ENCODE data around the gene FYN. TPM values are rescaled to one million over a fixed set of nuclear protein-coding genes. Genes with fewer than 3 reads are reported as not detected.

Gene FYN
- total RNA-seq, 1 experiment from 2014 or later, result 249 TPM

DNA sequence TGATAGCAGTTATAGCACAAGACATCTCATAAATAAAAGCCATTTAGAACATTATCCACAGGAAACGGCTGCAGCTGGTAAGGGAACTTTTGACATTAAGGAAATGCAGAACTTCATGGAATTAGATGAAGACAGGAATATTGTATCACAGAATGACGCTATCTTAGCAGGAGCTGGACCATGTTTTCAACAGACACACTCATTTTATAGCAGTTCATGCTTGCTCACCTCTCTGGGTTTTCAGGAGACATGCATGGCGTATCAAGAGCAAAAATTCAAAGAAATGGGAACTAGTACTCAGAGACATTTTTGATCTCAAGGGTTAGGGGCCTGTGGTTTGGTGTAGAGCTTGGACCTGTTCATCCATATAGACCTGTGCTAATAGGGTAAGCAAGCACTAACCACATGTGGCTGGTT is 125.0 kb downstream of the FYN start:
- peak overlapping the region; percentile 45 for H3K4me2 ChIP-seq (ENCODE audit: low read depth, low read length, poor library complexity, severe bottlenecking)
- H3K36me3 ChIP-seq (ENCODE audit: insufficient read depth, low read length), result no peaks in the 10 kb centered on the region; the same call in 1 of the 2 replicates
- no peak overlapping the region for H2AFZ ChIP-seq (ENCODE audit: low read length)
- H3K9me2 ChIP-seq (replicated peaks; ENCODE audit: insufficient read depth, low read length), result no peaks in the 10 kb centered on the region
- H3K27me3 ChIP-seq (ENCODE audit: low read length), result no peaks in the 10 kb centered on the region
- H3K9me3 ChIP-seq (ENCODE audit: low read length), result no peaks in the 10 kb centered on the region
- H3K27ac ChIP-seq (ENCODE audit: low read length), result peak overlapping the region; percentile 93
- H3K4me1 ChIP-seq (ENCODE audit: low read length), result peaks cover 99% of the 10 kb centered on the region
- H3K79me2 ChIP-seq (ENCODE audit: low read length), result peaks cover 94% of the 10 kb centered on the region
- H3K4me3 ChIP-seq (ENCODE audit: low read length), result no peak overlapping the region
- DNase-seq, result peak; percentile 75
- H3K9ac ChIP-seq (ENCODE audit: low read length), result no peak overlapping the region
- H4K20me1 ChIP-seq (ENCODE audit: insufficient read depth, low read depth, low read length), result no peaks in the 10 kb centered on the region

DNA sequence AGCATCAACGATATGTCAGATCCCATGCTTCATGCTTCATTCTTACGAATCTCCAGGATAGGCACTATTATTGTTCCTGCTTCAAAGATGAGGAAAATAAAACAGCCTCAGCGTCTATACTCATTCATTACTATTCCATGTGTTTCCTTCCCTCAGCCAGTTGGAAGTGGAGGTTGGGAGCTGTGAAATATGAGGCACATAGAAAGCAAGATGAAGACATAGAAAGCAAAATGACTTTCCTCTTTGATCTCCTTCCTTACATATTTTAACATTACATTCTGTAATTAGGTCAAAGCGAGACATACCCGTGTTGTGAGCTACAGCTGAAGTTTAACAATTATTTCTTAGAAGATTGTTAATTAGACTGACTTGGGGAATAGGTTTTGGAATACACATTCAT is 125.4 kb downstream of the FYN start:
- Histone ChIP-seq H2AFZ (ENCODE audit: low read length) (no peak overlapping the region), H3K9me3 (ENCODE audit: low read length) (no peaks in the 10 kb centered on the region), H4K20me1 (ENCODE audit: insufficient read depth, low read depth, low read length) (no peaks in the 10 kb centered on the region), H3K4me1 (ENCODE audit: low read length) (peaks cover 98% of the 10 kb centered on the region), H3K27me3 (ENCODE audit: low read length) (no peaks in the 10 kb centered on the region), H3K79me2 (ENCODE audit: low read length) (peaks cover 93% of the 10 kb centered on the region), H3K9ac (ENCODE audit: low read length) (no peak overlapping the region), H3K36me3 (ENCODE audit: insufficient read depth, low read length) (no peaks in the 10 kb centered on the region; the same call in 1 of the 2 replicates), H3K4me3 (ENCODE audit: low read length) (no peak overlapping the region), H3K4me2 (ENCODE audit: low read depth, low read length, poor library complexity, severe bottlenecking) (peak overlapping the region; percentile 45), H3K9me2 (replicated peaks; ENCODE audit: insufficient read depth, low read length) (no peaks in the 10 kb centered on the region), H3K27ac (ENCODE audit: low read length) (peak overlapping the region; percentile 93)
- DNase-seq, result no peak

DNA sequence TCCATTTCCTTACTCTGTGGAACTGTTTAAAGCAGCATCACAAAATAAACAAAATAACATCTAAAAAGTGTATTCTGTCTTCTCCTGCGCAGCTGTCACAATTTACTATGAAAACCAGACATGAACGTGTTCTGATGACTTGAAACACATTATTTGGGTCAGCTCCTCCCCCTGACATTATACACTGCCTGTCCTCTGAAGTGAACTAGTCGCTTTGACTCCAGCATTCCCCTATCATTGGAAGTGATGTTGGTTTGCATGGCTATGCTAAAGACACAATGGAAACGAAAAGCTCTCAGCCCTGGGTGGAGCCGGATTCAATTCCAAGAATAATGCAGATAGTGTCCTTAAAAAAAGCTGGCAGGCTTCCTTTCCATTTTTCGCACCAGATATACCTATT is 125.9 kb downstream of the FYN start:
- no peak overlapping the region for H3K4me3 ChIP-seq (ENCODE audit: low read length)
- no peaks in the 10 kb centered on the region for H4K20me1 ChIP-seq (ENCODE audit: insufficient read depth, low read depth, low read length)
- H3K79me2 ChIP-seq (ENCODE audit: low read length), result peaks cover 92% of the 10 kb centered on the region
- H3K9me2 ChIP-seq (replicated peaks; ENCODE audit: insufficient read depth, low read length), result no peaks in the 10 kb centered on the region
- no peaks in the 10 kb centered on the region; the same call in 1 of the 2 replicates for H3K36me3 ChIP-seq (ENCODE audit: insufficient read depth, low read length)
- H3K4me1 ChIP-seq (ENCODE audit: low read length), result peaks cover 98% of the 10 kb centered on the region
- H3K9ac ChIP-seq (ENCODE audit: low read length), result peak overlapping the region; percentile 4; the same call in 1 of the 2 replicates
- peak overlapping the region; percentile 34 for H3K4me2 ChIP-seq (ENCODE audit: low read depth, low read length, poor library complexity, severe bottlenecking)
- H3K27me3 ChIP-seq (ENCODE audit: low read length), result no peaks in the 10 kb centered on the region
- H3K27ac ChIP-seq (ENCODE audit: low read length), result peak overlapping the region; percentile 93
- H3K9me3 ChIP-seq (ENCODE audit: low read length), result no peaks in the 10 kb centered on the region
- no peak overlapping the region for H2AFZ ChIP-seq (ENCODE audit: low read length)
- DNase-seq, result no peak

DNA sequence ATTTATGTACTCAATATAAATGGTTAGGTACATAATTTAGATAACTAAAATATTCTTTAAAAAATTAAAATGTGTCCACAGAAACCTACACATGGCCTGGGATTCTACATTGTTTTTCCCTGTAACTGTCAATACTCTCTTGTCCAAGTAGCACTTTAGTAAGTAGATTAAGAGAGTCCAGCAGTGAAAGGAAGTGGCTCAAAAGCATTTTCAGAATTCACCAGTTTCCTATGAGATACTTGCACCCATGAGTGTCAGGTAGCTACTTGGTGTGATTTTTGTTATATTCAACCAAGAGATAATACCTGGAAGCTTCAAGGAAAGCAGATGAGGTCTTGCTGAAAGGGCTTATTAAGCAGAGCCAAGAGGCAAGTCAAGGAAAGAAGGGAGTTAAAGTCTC is 126.3 kb downstream of the FYN start:
- peaks cover 92% of the 10 kb centered on the region for H3K79me2 ChIP-seq (ENCODE audit: low read length)

DNA sequence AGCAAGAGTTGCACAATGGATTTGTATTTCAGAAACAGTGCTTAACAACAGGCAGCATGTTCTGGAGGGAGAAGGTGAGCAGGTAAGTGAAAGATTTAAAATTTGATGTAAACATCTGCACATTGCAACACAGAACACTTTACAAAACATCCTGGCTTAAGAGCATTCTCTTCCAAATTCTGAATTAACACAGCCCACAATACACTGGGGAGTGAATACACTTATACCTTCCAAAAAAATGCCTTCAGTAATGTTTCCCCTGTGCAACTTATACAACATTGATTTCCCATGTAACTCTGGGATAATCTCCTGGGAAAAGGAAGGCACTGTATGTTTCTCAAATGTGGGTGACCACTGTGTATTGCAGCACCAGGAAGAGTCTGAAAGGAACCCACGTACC is 127.6 kb downstream of the FYN start:
- H3K4me3 ChIP-seq (ENCODE audit: low read length), result no peak overlapping the region; the same call in 1 of the 2 replicates
- peak overlapping the region; percentile 11; the same call in 1 of the 2 replicates for H3K9ac ChIP-seq (ENCODE audit: low read length)
- peaks cover 98% of the 10 kb centered on the region for H3K4me1 ChIP-seq (ENCODE audit: low read length)
- no peaks in the 10 kb centered on the region for H3K27me3 ChIP-seq (ENCODE audit: low read length)
- H3K27ac ChIP-seq (ENCODE audit: low read length), result peak overlapping the region; percentile 93
- H4K20me1 ChIP-seq (ENCODE audit: insufficient read depth, low read depth, low read length), result no peaks in the 10 kb centered on the region
- peaks cover 92% of the 10 kb centered on the region for H3K79me2 ChIP-seq (ENCODE audit: low read length)
- peak overlapping the region; percentile 23 for H3K4me2 ChIP-seq (ENCODE audit: low read depth, low read length, poor library complexity, severe bottlenecking)
- no peak overlapping the region for H2AFZ ChIP-seq (ENCODE audit: low read length)
- DNase-seq, result no peak
- H3K9me3 ChIP-seq (ENCODE audit: low read length), result no peaks in the 10 kb centered on the region
- H3K36me3 ChIP-seq (ENCODE audit: insufficient read depth, low read length), result no peaks in the 10 kb centered on the region; the same call in 1 of the 2 replicates
- no peaks in the 10 kb centered on the region for H3K9me2 ChIP-seq (replicated peaks; ENCODE audit: insufficient read depth, low read length)

More for the DNA sequence above, 126.3 kb downstream of the FYN start:
- Histone ChIP-seq H3K9me2 (replicated peaks; ENCODE audit: insufficient read depth, low read length) (no peaks in the 10 kb centered on the region), H3K4me1 (ENCODE audit: low read length) (peaks cover 98% of the 10 kb centered on the region), H3K9ac (ENCODE audit: low read length) (peak overlapping the region; percentile 4; the same call in 1 of the 2 replicates), H3K27ac (ENCODE audit: low read length) (peak overlapping the region; percentile 93), H3K27me3 (ENCODE audit: low read length) (no peaks in the 10 kb centered on the region), H4K20me1 (ENCODE audit: insufficient read depth, low read depth, low read length) (no peaks in the 10 kb centered on the region), H3K36me3 (ENCODE audit: insufficient read depth, low read length) (no peaks in the 10 kb centered on the region), H3K4me2 (ENCODE audit: low read depth, low read length, poor library complexity, severe bottlenecking) (peak overlapping the region; percentile 34), H3K9me3 (ENCODE audit: low read length) (no peaks in the 10 kb centered on the region), H2AFZ (ENCODE audit: low read length) (no peak overlapping the region), H3K4me3 (ENCODE audit: low read length) (no peak overlapping the region)
- DNase-seq, result no peak

DNA sequence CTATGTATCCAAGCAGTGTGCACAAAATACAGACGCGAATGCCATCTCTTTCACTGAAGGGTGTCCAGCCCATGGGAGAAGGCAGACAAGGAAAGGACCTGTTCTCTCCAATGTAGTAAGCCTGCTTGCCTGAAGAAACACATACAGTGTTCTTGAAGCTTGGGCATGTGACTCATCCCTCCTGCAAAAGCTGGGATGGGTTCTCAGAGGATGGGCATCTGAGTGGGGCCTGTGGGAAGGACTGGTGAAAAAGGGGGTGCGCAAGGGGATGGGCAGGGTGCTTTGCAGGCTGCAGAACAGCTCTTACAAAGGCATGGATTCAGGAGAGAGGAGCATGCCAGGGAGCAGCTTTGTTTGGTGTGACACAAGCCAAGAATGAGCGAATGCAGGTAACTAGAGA is 128.1 kb downstream of the FYN start:
- Histone ChIP-seq H3K36me3 (ENCODE audit: insufficient read depth, low read length) (no peaks in the 10 kb centered on the region; the same call in 1 of the 2 replicates), H3K4me3 (ENCODE audit: low read length) (peak overlapping the region; percentile 24; the same call in 1 of the 2 replicates), H3K27ac (ENCODE audit: low read length) (peak overlapping the region; percentile 93), H3K4me2 (ENCODE audit: low read depth, low read length, poor library complexity, severe bottlenecking) (peak overlapping the region; percentile 64), H3K9me3 (ENCODE audit: low read length) (no peaks in the 10 kb centered on the region), H2AFZ (ENCODE audit: low read length) (no peak overlapping the region), H3K9me2 (replicated peaks; ENCODE audit: insufficient read depth, low read length) (no peaks in the 10 kb centered on the region), H4K20me1 (ENCODE audit: insufficient read depth, low read depth, low read length) (no peaks in the 10 kb centered on the region), H3K27me3 (ENCODE audit: low read length) (no peaks in the 10 kb centered on the region), H3K79me2 (ENCODE audit: low read length) (peaks cover 92% of the 10 kb centered on the region), H3K9ac (ENCODE audit: low read length) (peak overlapping the region; percentile 11; the same call in 1 of the 2 replicates), H3K4me1 (ENCODE audit: low read length) (peaks cover 98% of the 10 kb centered on the region)
- DNase-seq, result no peak

DNA sequence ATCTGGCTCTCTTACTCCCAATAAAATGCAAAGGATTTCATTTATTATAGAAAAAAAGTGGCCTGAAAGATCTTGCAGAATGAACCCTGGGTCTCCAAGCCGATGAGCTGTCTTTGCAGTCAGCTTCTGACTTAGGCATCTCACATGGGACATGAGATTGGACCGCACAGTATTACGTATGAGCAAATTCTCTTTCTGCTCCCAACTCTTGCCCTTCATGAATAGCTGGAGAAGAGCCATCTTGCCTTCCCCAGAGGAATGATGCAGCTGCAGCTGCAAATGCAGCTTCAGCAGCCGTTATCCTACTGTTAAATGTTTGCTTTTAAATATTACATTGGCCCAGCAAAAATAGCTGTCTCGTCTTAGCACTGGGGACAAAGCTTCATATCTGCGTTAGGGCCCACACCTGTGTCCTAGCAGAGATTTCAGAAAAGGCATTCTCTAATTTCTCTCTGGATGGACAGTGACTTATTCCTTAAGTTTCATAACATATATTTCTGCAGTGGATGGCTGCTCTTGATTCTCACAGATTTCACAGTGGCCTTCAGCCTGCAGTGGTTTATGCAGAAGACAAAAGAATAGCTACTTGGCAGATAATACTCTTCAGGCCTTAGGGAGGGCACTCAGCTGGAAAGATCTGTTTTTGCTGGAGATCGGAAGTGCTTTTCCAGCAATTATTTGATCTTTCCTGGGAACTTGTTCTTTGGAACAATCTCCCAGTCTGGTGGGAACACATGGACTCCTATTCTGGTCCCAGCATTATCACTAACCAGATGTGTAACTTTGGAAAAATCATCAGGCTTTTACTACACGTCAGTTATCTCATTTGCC is 129.2 kb downstream of the FYN start:
- Histone ChIP-seq H3K9ac (ENCODE audit: low read length) (peak overlapping the region; percentile 29), H3K9me2 (replicated peaks; ENCODE audit: insufficient read depth, low read length) (no peaks in the 10 kb centered on the region), H3K9me3 (ENCODE audit: low read length) (no peaks in the 10 kb centered on the region), H3K27me3 (ENCODE audit: low read length) (no peaks in the 10 kb centered on the region), H4K20me1 (ENCODE audit: insufficient read depth, low read depth, low read length) (no peaks in the 10 kb centered on the region), H3K4me2 (ENCODE audit: low read depth, low read length, poor library complexity, severe bottlenecking) (peak overlapping the region; percentile 64), H3K4me1 (ENCODE audit: low read length) (peaks cover 98% of the 10 kb centered on the region), H2AFZ (ENCODE audit: low read length) (no peak overlapping the region), H3K36me3 (ENCODE audit: insufficient read depth, low read length) (no peaks in the 10 kb centered on the region; the same call in 1 of the 2 replicates), H3K4me3 (ENCODE audit: low read length) (peak overlapping the region; percentile 24), H3K79me2 (ENCODE audit: low read length) (peaks cover 93% of the 10 kb centered on the region), H3K27ac (ENCODE audit: low read length) (peak overlapping the region; percentile 93)
- peak; percentile 75 for DNase-seq

DNA sequence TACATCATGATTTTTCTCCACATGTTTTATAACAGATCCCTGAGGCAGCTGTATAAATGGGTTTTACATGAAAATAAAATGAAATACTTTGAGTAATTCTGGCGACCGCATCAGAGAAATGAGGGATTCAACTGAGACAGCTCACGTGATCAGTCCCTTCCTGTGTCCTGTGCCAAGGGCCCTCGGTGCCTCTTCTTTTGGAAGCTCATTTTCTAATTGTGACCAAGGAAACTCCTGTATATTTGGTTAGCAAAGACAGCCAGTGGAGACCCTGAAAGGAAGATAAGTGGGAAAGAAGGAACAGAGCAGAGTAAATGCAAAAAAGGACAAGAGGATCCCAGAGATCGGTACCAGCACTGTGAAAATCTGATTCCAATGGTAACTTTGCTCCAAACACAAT is 129.9 kb downstream of the FYN start:
- Histone ChIP-seq H3K4me3 (ENCODE audit: low read length) (no peak overlapping the region), H3K27me3 (ENCODE audit: low read length) (no peaks in the 10 kb centered on the region), H3K4me2 (ENCODE audit: low read depth, low read length, poor library complexity, severe bottlenecking) (peak overlapping the region; percentile 64), H3K36me3 (ENCODE audit: insufficient read depth, low read length) (no peaks in the 10 kb centered on the region; the same call in 1 of the 2 replicates), H3K9ac (ENCODE audit: low read length) (peak overlapping the region; percentile 29; the same call in 1 of the 2 replicates), H2AFZ (ENCODE audit: low read length) (no peak overlapping the region), H3K79me2 (ENCODE audit: low read length) (peaks cover 94% of the 10 kb centered on the region), H3K9me3 (ENCODE audit: low read length) (no peaks in the 10 kb centered on the region), H3K9me2 (replicated peaks; ENCODE audit: insufficient read depth, low read length) (no peaks in the 10 kb centered on the region), H3K4me1 (ENCODE audit: low read length) (peaks cover 98% of the 10 kb centered on the region), H3K27ac (ENCODE audit: low read length) (peak overlapping the region; percentile 93), H4K20me1 (ENCODE audit: insufficient read depth, low read depth, low read length) (no peaks in the 10 kb centered on the region)
- no peak for DNase-seq

Data from Karpas-422 (cell line).